ENCODE data around the gene HHATL.
A peak's percentile ranks its signal among the peaks of the same experiment; 100 is the strongest.

The HHATL gene

GRCh38 chr3:42682301-42683070, 20.1 kb downstream of the HHATL start:
- no peak for DNase-seq

DNA sequence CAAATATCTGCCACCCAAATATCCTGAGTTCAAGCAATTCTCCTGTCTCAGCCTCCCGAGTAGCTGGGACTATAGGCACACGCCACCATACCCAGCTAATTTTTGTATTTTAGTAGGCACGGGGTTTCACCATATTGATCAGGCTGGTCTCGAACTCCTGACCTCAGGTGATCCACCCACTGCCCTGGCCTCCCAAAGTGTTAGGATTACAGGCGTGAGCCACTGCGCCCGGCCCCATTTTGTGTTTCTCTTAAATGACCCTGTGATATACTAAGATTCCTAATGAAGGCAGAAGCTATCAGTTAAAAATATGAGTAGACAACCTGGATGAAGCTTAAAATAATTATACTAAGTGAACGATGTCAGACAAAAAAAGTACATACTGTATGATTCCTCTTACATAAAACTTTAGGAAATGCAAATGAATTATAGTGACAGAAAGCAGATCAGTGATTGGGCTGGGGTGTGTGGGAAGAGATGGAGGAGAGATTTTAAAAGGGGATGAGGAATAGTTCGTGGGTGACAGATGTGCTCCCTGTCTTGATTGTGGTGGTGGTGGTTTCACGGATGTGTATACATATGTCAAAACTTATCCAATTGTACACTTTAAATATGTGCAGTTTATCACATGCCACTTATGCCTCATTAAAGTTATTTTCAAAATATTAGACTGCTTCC, 21.1 kb downstream of the HHATL start:
- no peak for DNase-seq

DNA sequence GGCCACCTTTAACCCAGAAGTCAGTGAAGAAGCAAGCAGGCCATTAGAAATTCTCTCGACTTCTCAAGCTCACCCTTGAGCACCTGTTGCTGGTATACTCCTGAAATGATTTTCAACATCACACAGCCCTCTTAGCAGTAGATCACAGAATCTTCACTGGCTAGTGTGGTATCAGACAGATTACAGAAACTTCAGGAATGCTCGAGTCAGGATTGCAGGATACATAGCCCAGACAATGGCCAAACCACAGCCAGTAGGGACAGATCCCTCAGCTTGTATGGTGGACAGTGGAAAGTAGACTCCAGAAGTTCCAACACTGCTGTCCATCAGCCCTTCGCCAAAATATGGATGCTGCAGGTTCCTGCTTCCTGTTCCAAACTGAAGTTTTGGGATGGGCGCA, 21.8 kb downstream of the HHATL start:
- no peak for DNase-seq

DNA sequence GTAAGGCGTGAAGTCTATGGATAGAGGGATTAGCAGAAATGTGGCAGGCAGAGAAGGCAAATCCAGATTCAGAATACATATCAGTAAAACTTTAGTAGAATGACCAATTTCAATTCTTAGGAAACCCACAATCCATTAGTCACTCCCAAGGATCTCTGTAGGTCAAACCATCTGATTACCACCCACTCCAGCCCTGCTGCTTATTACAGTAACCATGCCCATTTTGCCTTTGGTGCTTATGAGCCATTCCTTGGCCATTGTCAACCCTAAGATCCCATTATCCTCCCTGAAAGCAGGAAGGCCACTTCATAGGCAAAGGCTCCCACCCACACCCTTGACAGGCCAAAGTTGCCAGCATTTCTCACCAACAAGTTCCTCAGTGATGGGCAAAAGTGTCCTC, 22.3 kb downstream of the HHATL start:
- DNase-seq: no peak

GRCh38 chr3:42678447-42678846, 24.2 kb downstream of the HHATL start:
- DNase-seq: no peak

DNA sequence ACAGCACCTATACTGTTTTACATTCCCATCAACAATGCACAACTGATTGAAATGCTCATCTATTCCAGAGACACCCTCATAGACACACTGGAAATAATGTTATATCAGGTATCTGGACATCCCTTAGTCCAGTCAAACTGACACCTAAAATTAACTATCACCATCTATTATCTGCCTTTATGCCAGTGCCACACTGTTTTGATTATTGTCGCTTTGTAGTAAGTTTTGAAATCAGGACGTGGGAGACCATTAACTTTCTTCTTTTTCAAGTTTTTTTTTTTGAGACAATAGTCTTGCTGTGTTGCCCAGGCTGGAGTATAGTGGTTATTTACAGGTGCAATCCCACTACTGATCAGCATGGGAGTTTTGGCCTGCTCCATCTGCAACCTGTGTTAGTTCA, 26.7 kb downstream of the HHATL start:
- no peak for DNase-seq

- no peak for DNase-seq
Observed at GRCh38 chr3:42674146-42674545, 28.5 kb downstream of the HHATL start.

DNA sequence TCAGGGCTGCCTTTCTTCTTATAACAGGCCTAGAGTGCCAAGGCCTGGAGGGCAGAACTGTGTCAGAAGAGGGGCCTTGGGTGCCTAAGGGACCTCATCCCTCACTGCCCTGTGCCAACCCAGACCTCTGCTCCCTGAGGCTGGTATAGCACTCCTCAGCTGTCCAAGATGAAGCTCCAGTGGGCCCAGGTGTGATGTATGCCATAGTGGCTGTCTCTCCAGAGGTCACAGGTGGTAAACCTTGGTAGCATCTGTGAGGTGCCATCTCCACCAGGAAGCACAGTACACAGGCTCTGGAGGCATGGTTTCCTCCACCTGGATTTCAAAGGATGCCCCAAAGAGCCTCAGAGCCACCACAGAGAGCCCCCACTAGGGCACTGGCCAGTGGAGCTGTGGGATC, 29.5 kb downstream of the HHATL start:
- DNase-seq: no peak

DNA sequence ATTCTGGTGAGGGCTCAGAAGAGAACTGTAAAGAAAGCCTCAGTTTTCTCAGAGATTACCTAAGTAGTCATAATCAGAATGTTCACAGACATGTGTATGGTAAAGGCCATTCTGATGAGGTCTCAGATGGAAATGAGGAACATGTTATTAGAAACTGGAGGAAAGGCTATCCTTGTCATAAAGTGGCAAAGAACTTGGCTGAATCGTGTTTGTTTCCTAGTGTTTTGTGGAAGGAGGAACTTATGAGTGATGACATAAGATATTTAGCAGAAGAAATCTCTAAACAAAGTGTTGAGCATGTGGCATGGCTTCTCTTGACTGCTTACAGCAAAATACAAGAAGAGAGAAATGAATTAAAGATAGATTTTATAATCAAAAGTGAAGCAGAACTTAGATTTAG, 30.1 kb downstream of the HHATL start:
- DNase-seq: no peak

DNA sequence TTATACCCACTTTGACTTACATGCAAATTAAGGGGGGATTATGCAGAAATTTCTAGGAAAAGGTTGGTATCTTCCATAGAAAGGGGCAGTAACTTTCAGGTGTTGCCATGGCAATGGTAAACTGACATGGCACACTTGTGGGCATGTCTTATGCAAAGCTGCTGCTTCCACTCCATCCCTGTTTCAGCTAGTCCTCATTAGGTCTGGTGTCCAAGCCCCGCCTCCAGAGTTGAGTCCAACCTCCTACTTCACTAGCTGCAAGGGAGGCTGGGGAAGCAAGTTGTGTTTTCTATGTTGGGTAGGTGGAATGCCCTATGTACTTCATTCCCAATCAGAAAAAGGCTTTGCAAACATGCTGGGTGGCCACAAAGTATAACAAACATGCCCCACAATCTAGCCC, 31.9 kb downstream of the HHATL start:
- no peak for DNase-seq

- DNase-seq: peak; percentile 13
Observed at GRCh38 chr3:42670051-42670576, 32.5 kb downstream of the HHATL start.

DNA sequence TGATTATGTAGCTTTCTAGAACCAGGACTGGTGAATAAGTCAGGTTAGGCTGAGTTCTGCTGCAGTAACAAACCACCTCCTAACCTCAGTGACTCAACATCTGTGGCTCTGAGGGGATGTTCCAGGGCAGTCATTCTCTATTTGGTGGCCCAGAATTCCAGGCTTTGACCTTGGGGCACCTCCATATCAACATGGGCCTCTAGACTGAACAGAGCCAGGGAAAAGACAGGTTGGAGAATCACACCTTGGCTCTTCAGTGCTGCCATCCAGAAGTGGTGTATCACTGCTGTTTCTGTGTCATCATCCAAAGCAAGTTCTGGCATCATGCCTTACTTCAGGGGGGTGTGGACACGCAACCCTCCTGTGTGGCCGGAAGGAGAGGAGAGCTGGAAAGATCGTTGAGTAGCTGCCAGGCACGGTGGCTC, 33.8 kb downstream of the HHATL start:
- peak; percentile 15 for DNase-seq

DNA sequence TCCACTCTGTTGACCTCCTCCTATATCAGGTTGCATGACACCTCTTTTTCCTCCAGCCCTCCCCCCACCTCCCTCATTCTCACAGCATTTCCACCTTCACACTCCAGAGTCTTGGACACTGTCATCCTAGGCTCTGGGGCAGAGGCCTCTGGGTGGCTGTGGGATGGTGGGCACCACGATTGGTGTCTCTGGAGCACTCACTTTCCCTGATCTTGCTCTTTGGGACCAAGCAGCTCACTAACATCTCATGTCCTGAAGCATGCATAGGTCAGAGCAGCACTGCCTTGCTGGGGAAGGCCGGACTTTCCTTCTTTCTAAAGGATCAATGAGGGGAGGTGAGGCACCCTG, 34.2 kb downstream of the HHATL start:
- DNase-seq: peak; percentile 29

DNA sequence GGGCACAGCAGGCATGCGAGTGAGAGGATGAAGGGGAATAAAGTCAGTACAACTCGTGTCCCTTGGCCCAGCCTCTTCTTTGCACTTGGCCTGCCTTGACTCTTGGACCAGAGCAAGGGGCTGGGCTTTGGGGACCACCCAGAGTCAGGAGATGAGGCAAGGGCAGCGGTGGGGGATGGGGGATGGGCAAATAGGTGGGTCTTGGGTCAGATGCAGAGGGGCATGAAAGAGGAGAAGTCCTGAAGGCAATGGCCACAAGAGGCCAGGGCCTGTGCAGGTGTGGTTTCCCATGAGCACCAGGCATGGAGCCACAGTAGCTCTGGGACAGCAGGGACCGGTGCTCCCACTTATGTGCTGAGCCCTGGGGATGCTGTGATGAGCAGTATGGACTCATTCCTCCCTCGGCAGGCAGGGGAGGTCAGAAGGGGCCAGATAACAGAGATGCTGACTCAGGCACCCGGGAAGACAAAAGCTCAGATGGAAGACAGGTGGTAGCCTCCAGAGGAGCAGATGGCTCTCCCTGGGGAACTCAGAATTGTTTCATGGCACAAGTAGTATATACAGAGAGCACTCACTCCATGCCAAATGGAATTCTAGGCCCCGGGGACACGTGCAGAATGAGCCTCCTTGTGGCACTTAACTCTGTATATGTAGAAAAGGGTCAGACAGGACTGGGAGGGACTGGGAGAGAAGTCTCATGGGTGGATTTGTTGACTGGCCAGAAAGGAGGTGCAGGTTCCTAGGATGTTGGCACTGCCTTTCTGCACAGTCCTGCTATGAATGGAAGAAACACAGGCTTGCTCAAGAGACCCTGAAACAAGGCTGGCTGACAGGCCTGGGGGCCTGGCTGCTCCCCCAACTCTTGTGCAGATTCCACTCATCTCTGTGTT, 34.8 kb downstream of the HHATL start:
- peak; percentile 43 for DNase-seq

GRCh38 chr3:42667096-42667522, 35.5 kb downstream of the HHATL start:
- peak; percentile 34 for DNase-seq

DNA sequence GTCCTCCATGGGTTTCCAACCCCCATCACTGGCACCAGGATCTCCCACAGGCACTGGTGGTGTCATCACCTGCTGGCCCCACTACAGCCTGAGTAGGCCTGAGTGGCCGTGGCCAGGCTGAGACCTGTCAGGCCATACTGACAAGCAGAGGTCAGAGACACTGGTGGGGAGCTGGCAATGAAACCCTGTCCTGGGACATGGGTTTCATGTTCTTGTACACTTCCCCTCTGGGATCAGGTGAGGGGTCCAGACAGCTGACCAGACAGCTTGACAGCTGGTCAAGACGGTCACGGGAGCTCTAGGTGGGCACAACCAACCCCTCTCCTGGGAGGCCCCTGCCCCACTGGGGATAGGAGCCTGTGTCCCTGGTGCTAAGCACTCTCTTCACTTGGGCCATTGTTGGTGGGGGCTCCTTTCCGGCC, 36.0 kb downstream of the HHATL start:
- DNase-seq: no peak

DNA sequence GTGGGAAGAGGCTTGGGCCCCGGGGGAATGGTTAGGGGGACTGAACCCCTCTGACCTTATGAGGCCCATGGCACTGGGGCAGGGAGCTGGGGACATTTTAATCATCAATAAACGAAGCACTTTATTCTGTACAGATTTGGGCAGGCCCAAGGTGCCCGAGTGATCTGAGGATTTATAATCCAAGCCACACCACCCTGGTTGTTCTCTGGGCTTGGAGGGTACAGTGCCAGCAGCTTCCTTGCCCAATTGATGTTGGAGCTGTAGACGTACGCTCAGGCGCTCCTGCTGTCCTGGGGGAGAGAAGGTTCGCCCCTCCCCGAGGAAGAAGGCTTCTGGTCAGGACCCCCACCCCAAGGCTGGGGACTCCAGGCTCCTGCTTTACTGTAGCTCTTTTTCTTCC, 36.6 kb downstream of the HHATL start:
- DNase-seq: peak; percentile 35

- peak; percentile 42 for DNase-seq
Observed at GRCh38 chr3:42665050-42665878, 37.3 kb downstream of the HHATL start.

DNA sequence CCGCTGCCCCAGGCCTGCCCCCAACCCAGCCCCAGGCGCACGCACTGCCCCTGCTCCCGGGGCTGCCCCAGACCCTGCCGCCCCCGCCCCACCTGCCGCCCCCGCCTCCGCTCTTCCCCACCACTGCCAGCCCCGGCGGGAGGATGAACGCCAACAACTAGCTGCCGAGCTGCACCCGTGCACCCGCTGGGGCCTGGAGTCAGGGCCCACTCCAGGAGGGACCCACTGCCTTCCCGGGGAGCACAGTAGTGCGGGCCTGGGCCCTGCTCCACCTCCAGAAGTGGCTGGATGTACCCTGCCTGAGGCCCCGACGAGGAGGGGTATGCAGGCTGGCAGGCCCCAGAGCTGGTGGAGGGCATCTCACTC, 38.2 kb downstream of the HHATL start:
- DNase-seq: peak; percentile 13

DNA sequence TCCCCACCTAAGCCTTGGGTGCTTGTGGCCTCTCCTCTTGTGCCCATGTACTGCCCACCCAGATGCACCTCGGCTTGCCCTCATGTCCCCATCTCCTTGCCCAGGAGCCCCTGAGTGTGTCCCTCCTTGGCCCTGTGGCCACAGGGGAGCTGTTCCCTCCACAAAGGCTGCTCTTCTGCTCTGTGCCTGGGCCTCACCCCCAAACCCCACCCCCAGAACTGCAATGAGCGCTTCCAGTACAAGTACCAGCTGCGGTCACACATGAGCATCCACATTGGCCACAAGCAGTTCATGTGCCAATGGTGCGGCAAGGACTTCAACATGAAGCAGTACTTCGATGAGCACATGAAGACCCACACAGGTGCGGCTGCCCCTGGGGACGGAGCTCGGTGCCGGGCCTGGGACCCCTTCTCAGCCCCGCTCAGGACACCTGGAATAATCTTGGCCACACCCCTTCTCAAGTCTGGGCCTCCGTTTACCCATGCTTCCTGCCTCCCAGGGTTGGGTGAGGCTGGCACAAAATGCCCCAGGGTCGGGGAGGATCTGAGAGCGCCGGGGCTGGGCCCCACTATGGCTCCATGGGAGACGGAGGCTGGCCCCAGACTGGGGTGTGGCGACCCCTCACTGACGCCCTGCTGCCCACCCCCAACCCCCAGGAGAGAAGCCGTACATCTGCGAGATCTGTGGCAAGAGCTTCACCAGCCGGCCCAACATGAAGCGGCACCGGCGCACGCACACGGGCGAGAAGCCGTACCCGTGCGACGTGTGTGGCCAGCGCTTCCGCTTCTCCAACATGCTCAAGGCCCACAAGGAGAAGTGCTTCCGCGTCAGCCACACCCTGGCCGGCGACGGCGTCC, 38.8 kb downstream of the HHATL start:
- peak; percentile 40 for DNase-seq

DNA sequence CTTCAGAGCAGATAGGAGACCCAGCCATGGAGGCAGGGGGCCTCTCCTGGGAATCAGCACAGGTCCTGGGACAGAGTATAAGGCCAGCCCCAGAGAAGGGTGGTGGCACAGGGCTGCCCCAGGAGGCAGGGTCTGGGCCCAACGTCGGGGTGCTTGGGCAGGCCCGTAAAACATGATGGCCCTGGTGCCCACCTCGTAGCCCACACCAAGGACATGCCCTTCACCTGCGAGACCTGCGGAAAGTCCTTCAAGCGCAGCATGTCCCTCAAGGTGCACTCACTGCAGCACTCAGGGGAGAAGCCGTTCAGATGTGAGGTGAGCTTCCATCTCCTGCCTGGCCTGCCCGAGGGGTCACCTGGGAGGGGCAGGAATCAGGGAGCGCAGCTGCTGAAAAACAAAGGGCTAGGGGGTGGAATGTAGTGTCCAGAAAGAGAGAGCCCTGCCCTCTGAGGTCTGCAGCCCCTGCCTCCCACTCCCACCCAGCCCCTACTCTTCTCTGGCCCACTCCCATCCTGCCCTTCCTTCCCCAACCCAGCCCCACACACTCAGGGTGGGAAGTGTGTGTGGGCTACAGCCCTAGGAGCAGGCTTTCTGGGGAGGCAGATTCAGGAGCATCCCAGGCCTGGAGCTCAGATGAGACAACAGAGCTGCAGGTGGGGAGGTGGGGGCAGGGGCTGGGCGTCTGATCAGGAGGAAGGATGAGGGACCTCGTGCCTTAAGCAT, 39.6 kb downstream of the HHATL start:
- DNase-seq: peak; percentile 41

Data from activated CD8-positive, alpha-beta memory T cell treated with anti-CD3 and anti-CD28 coated beads, Interleukin-2, amount 50 U/mL, for 48 hours (primary cell).